ENCODE measurements around the gene NARS2.
"Not testable (repeated sequence)": the region's sequence is repeated elsewhere in the genome, so short reads cannot be mapped to it uniquely, and the experiment has no call there.

- not testable (repeated sequence) for TF ChIP-seq YY1 (IDR thresholded peaks at IDR 0.05; ENCODE audit: insufficient read depth, insufficient read length); SUZ12 (IDR thresholded peaks at IDR 0.05; ENCODE audit: extremely low read depth, insufficient read depth, insufficient read length); ZNF274 (IDR thresholded peaks at IDR 0.05; ENCODE audit: low read depth, low read length)
Observed at GRCh38 chr11:78464787-78465168, 109.9 kb downstream of the NARS2 start.

Measured in NT2/D1 (cell line).